SW480 (cell line): ENCODE measurements around the gene ADGRA3.

Experiments
- DNase-seq: peaks from one replicate; pipeline ENCODE4 v3.0.0-alpha.2; 2016; ENCODE audit warnings: low spot score

Gene ADGRA3

GRCh38 chr4:22512306-22512705 lies 3.6 kb downstream of the ADGRA3 start:
- DNase-seq: no peak

- no peak for DNase-seq
Measured at GRCh38 chr4:22510750-22511149, 5.1 kb downstream of the ADGRA3 start.

GRCh38 chr4:22508376-22508775 lies 7.5 kb downstream of the ADGRA3 start:
- no peak for DNase-seq

GRCh38 chr4:22504922-22505321 lies 10.9 kb downstream of the ADGRA3 start:
- DNase-seq: no peak

GRCh38 chr4:22504447-22504846 lies 11.4 kb downstream of the ADGRA3 start:
- no peak for DNase-seq

- DNase-seq: no peak
Measured at GRCh38 chr4:22502895-22503814, 12.7 kb downstream of the ADGRA3 start.

GRCh38 chr4:22501715-22502095 lies 14.2 kb downstream of the ADGRA3 start:
- DNase-seq: no peak

- peak; percentile 45 for DNase-seq
Measured at GRCh38 chr4:22500831-22501714, 14.8 kb downstream of the ADGRA3 start.

- peak; percentile 37 for DNase-seq
Measured at GRCh38 chr4:22500128-22500611, 15.7 kb downstream of the ADGRA3 start.

GRCh38 chr4:22498866-22499265 lies 17.0 kb downstream of the ADGRA3 start:
- no peak for DNase-seq

GRCh38 chr4:22496165-22496813 lies 19.6 kb downstream of the ADGRA3 start:
- DNase-seq: no peak

- no peak for DNase-seq
Measured at GRCh38 chr4:22493523-22493922, 22.3 kb downstream of the ADGRA3 start.

GRCh38 chr4:22492987-22493386 lies 22.9 kb downstream of the ADGRA3 start:
- no peak for DNase-seq

GRCh38 chr4:22491939-22492338 lies 23.9 kb downstream of the ADGRA3 start:
- no peak for DNase-seq

- DNase-seq: no peak
Measured at GRCh38 chr4:22490718-22491315, 25.0 kb downstream of the ADGRA3 start.

- no peak for DNase-seq
Measured at GRCh38 chr4:22488106-22488505, 27.8 kb downstream of the ADGRA3 start.

- DNase-seq: no peak
Measured at GRCh38 chr4:22487328-22487727, 28.5 kb downstream of the ADGRA3 start.

- no peak for DNase-seq
Measured at GRCh38 chr4:22486276-22486675, 29.6 kb downstream of the ADGRA3 start.

GRCh38 chr4:22485737-22486136 lies 30.1 kb downstream of the ADGRA3 start:
- no peak for DNase-seq

- DNase-seq: no peak
Measured at GRCh38 chr4:22483551-22483981, 32.3 kb downstream of the ADGRA3 start.

GRCh38 chr4:22482250-22483127 lies 33.4 kb downstream of the ADGRA3 start:
- DNase-seq: no peak
